Vagina (tissue), 2 donors: ENCODE measurements around the gene EMID1.

Source experiments
- POLR2A ChIP-seq, 2 donors: fragments of 450-650 bp; IDR thresholded peaks; one replicate each; pipeline ENCODE4 v1.6.1; 2017; ENCODE audit warnings: antibody characterized with exemption in 2 of 2, mild to moderate bottlenecking in 2 of 2, moderate library complexity in 2 of 2
- TF ChIP-seq, protein P1 (sequence below), 3 experiments: fragments of 450-650 bp in 2 of 3; fragments of 200-600 bp in 1 of 3; sonication (generic) in 1 of 3; IDR thresholded peaks; one replicate each; pipeline ENCODE4 v1.5.1; 2017 to 2019; ENCODE audit warnings: antibody characterized with exemption in 3 of 3, mild to moderate bottlenecking in 2 of 3, moderate library complexity in 2 of 3

DNA sequence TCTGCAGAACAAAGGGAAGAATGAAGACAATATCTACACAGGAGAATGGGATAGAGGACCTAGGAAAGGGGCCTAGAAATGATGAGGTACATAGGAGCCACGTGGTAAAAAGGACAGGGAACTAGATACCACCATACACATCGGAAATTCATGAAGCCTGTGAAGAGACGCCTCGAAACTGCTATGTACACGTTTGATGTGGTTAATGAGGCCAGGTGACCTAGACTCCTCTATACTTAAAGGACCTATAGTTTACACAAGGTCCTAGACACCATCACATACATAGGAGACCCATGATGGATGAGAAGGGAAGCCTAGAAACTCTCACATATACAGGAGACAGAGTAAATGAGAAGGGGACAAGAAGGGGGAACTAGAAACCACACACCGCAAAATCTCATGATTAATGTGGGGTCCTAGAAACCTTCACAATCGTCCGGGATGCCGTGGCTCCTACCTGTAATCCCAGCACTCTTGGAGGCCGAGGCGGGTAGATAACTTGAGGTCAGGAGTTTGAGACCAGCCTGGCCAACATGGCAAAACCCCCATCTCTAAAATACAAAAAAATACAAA, 38.3 kb downstream of the EMID1 start:
- TF ChIP-seq, protein P1, sequence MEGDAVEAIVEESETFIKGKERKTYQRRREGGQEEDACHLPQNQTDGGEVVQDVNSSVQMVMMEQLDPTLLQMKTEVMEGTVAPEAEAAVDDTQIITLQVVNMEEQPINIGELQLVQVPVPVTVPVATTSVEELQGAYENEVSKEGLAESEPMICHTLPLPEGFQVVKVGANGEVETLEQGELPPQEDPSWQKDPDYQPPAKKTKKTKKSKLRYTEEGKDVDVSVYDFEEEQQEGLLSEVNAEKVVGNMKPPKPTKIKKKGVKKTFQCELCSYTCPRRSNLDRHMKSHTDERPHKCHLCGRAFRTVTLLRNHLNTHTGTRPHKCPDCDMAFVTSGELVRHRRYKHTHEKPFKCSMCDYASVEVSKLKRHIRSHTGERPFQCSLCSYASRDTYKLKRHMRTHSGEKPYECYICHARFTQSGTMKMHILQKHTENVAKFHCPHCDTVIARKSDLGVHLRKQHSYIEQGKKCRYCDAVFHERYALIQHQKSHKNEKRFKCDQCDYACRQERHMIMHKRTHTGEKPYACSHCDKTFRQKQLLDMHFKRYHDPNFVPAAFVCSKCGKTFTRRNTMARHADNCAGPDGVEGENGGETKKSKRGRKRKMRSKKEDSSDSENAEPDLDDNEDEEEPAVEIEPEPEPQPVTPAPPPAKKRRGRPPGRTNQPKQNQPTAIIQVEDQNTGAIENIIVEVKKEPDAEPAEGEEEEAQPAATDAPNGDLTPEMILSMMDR (IDR thresholded peaks at IDR 0.05) = no peak
- TF ChIP-seq POLR2A (IDR thresholded peaks at IDR 0.05) = no peak
